H1 (cell line): Measurements from ENCODE around the gene ACOT7. TPM values are rescaled to one million over a fixed set of nuclear protein-coding genes. Genes with fewer than 3 reads are reported as not detected.

ENCODE experiments used
- CTCF ChIA-PET: fragments of 300-600 bp; sonication (Branson Sonifier 250); formaldehyde crosslinking; loops from one replicate; lab custom pipeline; 2021; ENCODE audit not compliant: partially characterized antibody; lab: Charles Lee
- POLR2A ChIA-PET: fragments of 300-600 bp; sonication (Branson Sonifier 250); formaldehyde crosslinking; loops from one replicate; lab custom pipeline; 2021; ENCODE audit warnings: inconsistent platforms; ENCODE audit not compliant: partially characterized antibody; lab: Charles Lee
- DNase-seq, 2 experiments: peaks; one replicate each; pipeline versions ENCODE4 v3.0.0 to v3.0.0-alpha.2; 2010 to 2022; ENCODE audit warnings: low spot score in 2 of 2, low read depth in 1 of 2, mixed read lengths in 1 of 2
- FAIRE-seq: peaks from 2 replicates; lab custom pipeline; 2011; peaks lifted over from hg19 to GRCh38; lab: Jason Lieb, UNC
- H2AFZ ChIP-seq: 2 replicates; pipeline ENCODE4 v1.8.1; 2012; ENCODE audit warnings: low read length, inconsistent platforms
- H2AK5ac ChIP-seq: 2 replicates; pipeline ENCODE4 v1.6.1; 2013; ENCODE audit warnings: low read depth, low read length
- H2BK120ac ChIP-seq: replicated peaks from 2 replicates; pipeline ENCODE3; 2013; ENCODE audit warnings: low read depth, low read length, inconsistent platforms
- H2BK12ac ChIP-seq: 2 replicates; pipeline ENCODE4 v1.6.1; 2013; ENCODE audit warnings: low read depth, low read length
- H2BK15ac ChIP-seq: 2 replicates; pipeline ENCODE4 v1.6.1; 2013; ENCODE audit warnings: low read length
- H2BK20ac ChIP-seq: 2 replicates; pipeline ENCODE4 v1.6.1; 2013; ENCODE audit warnings: low read length
- H2BK5ac ChIP-seq: 2 replicates; pipeline ENCODE4 v1.6.1; 2013; ENCODE audit warnings: low read depth, low read length
- H3K14ac ChIP-seq: 2 replicates; pipeline ENCODE4 v1.6.1; 2013; ENCODE audit warnings: inconsistent platforms; ENCODE audit not compliant: insufficient read length
- H3K18ac ChIP-seq: 2 replicates; pipeline ENCODE4 v1.6.1; 2013; ENCODE audit warnings: low read length; ENCODE audit errors: extremely low read depth
- H3K23ac ChIP-seq: 2 replicates; pipeline ENCODE4 v1.6.1; 2013; ENCODE audit warnings: inconsistent platforms; ENCODE audit not compliant: insufficient read length
- H3K23me2 ChIP-seq: 2 replicates; pipeline ENCODE4 v1.6.1; 2013; ENCODE audit warnings: low read depth, low read length
- H3K27ac ChIP-seq: 2 replicates; pipeline ENCODE4 v1.6.1; 2011; ENCODE audit warnings: low read depth, low read length, inconsistent platforms
- H3K27me3 ChIP-seq, 4 experiments: replicated peaks in 1 of 4; 1 replicate in 1 of 4; 2 replicates in 3 of 4; pipeline versions ENCODE4 v1.6.1 to v1.8.1; 2011 to 2013; ENCODE audit warnings: low read length in 3 of 4, mild to moderate bottlenecking in 3 of 4, inconsistent platforms in 2 of 4, mixed read lengths in 2 of 4, moderate library complexity in 1 of 4; ENCODE audit not compliant: control insufficient read depth in 3 of 4, insufficient read depth in 3 of 4; ENCODE audit errors: extremely low read depth in 1 of 4
- H3K36me3 ChIP-seq, 4 experiments: 2 replicates each; pipeline versions ENCODE4 v1.6.1 to v1.8.1; 2011 to 2013; ENCODE audit warnings: mild to moderate bottlenecking in 4 of 4, low read length in 3 of 4, moderate library complexity in 2 of 4, control low read depth in 1 of 4, inconsistent platforms in 1 of 4; ENCODE audit not compliant: insufficient read depth in 4 of 4, control insufficient read depth in 2 of 4
- H3K4ac ChIP-seq: replicated peaks from 2 replicates; pipeline ENCODE3; 2013; ENCODE audit warnings: low read length, low read depth, mixed read lengths, inconsistent platforms; ENCODE audit not compliant: insufficient read length
- H3K4me1 ChIP-seq, 4 experiments: replicated peaks in 1 of 4; 1 replicate in 1 of 4; 2 replicates in 3 of 4; pipeline versions ENCODE4 v1.6.1 to v1.8.1; 2011 to 2013; ENCODE audit warnings: low read length in 3 of 4, inconsistent platforms in 2 of 4, mixed read lengths in 1 of 4; ENCODE audit not compliant: insufficient read depth in 4 of 4, control insufficient read depth in 3 of 4
- H3K4me2 ChIP-seq, 2 experiments: 2 replicates each; pipeline versions ENCODE4 v1.6.1 to v1.8.1; 2011 to 2013; ENCODE audit warnings: low read depth in 2 of 2, low read length in 2 of 2, control low read depth in 1 of 2, inconsistent platforms in 1 of 2, mild to moderate bottlenecking in 1 of 2; ENCODE audit not compliant: insufficient read depth in 1 of 2
- H3K4me3 ChIP-seq, 4 experiments: fragments of 200-600, 300-600 bp in 1 of 4; sonication (generic), shearing (Covaris generic), sonication (Bioruptor Twin) in 1 of 4; 2 replicates each; pipeline versions ENCODE4 v1.5.1 to v1.8.1; 2011 to 2016; ENCODE audit warnings: low read length in 4 of 4, low read depth in 3 of 4, control low read depth in 2 of 4, inconsistent platforms in 2 of 4, mild to moderate bottlenecking in 2 of 4, mixed read lengths in 1 of 4, moderate library complexity in 1 of 4; ENCODE audit not compliant: insufficient read depth in 2 of 4; ENCODE audit errors: extremely low read depth in 1 of 4
- H3K56ac ChIP-seq: replicated peaks from 2 replicates; pipeline ENCODE3; 2013; ENCODE audit warnings: low read depth, mild to moderate bottlenecking, mixed read lengths, low read length, inconsistent platforms; ENCODE audit not compliant: insufficient read length
- H3K79me1 ChIP-seq: 2 replicates; pipeline ENCODE4 v1.6.1; 2013; ENCODE audit warnings: low read depth, low read length, control low read depth
- H3K79me2 ChIP-seq, 2 experiments: 2 replicates each; pipeline versions ENCODE4 v1.6.1 to v1.8.1; 2012 to 2013; ENCODE audit warnings: low read length in 2 of 2, mild to moderate bottlenecking in 2 of 2, inconsistent platforms in 1 of 2; ENCODE audit not compliant: insufficient read depth in 2 of 2, control insufficient read depth in 1 of 2
- H3K9ac ChIP-seq, 4 experiments: replicated peaks in 1 of 4; 1 replicate in 1 of 4; 2 replicates in 3 of 4; pipeline versions ENCODE4 v1.6.1 to v1.8.1; 2011 to 2013; ENCODE audit warnings: low read depth in 3 of 4, low read length in 3 of 4, control low read depth in 2 of 4, mild to moderate bottlenecking in 2 of 4, moderate library complexity in 2 of 4, inconsistent platforms in 1 of 4; ENCODE audit errors: extremely low read depth in 1 of 4
- H3K9me3 ChIP-seq, 2 experiments: 2 replicates each; pipeline versions ENCODE4 v1.6.1 to v1.8.1; 2012 to 2013; ENCODE audit warnings: mild to moderate bottlenecking in 2 of 2, moderate library complexity in 2 of 2, control low read depth in 1 of 2, inconsistent platforms in 1 of 2, low read depth in 1 of 2, low read length in 1 of 2, mixed read lengths in 1 of 2; ENCODE audit not compliant: insufficient read depth in 2 of 2
- H4K20me1 ChIP-seq, 2 experiments: replicated peaks in 1 of 2; 2 replicates each; pipeline versions ENCODE3 to v1.8.1; 2011 to 2013; ENCODE audit warnings: inconsistent platforms in 2 of 2, low read length in 2 of 2, mild to moderate bottlenecking in 1 of 2; ENCODE audit not compliant: insufficient read depth in 2 of 2, control insufficient read depth in 1 of 2
- H4K5ac ChIP-seq: 2 replicates; pipeline ENCODE4 v1.6.1; 2013; ENCODE audit warnings: low read length, low read depth, mixed read lengths, inconsistent platforms; ENCODE audit not compliant: insufficient read length
- H4K8ac ChIP-seq: 2 replicates; pipeline ENCODE4 v1.8.0; 2013; ENCODE audit warnings: mild to moderate bottlenecking, moderate library complexity, low read length, inconsistent platforms; ENCODE audit not compliant: insufficient read depth; ENCODE audit errors: extremely low read depth
- H4K91ac ChIP-seq: replicated peaks from 2 replicates; pipeline ENCODE3; 2013; ENCODE audit warnings: low read length, mixed read lengths, inconsistent platforms; ENCODE audit not compliant: insufficient read length
- ATF2 ChIP-seq: IDR thresholded peaks from 2 replicates; pipeline ENCODE4 v1.6.1; 2012; ENCODE audit warnings: low read length, inconsistent platforms
- CTCF ChIP-seq, 3 experiments: IDR thresholded peaks; 1 replicate in 2 of 3; 2 replicates in 1 of 3; pipeline versions ENCODE4 v1.5.1 to v1.6.1; 2011; ENCODE audit warnings: low read length in 3 of 3, mild to moderate bottlenecking in 3 of 3, inconsistent platforms in 2 of 3, low read depth in 1 of 3, moderate library complexity in 1 of 3; ENCODE audit not compliant: insufficient read depth in 1 of 3; ENCODE audit errors: control extremely low read depth in 1 of 3
- EZH2 ChIP-seq: fragments of 200-600 bp; sonication (generic); IDR thresholded peaks from 2 replicates; pipeline ENCODE4 v1.7.1; 2012; ENCODE audit warnings: low read depth, mild to moderate bottlenecking, moderate library complexity, low read length, inconsistent platforms; ENCODE audit not compliant: severe bottlenecking
- MAFK ChIP-seq: IDR thresholded peaks from 2 replicates; pipeline ENCODE4 v1.6.1; 2012; ENCODE audit warnings: low read depth, mild to moderate bottlenecking, improper control_type of control experiment, low read length
- NANOG ChIP-seq: IDR thresholded peaks from 2 replicates; pipeline ENCODE4 v1.6.1; 2011; ENCODE audit warnings: low read length, low read depth, mild to moderate bottlenecking, inconsistent platforms; ENCODE audit not compliant: insufficient read depth, poor library complexity, severe bottlenecking
- SIRT6 ChIP-seq: IDR thresholded peaks from one replicate; pipeline ENCODE4 v1.7.1; 2012; ENCODE audit warnings: low read length, inconsistent platforms
- SP1 ChIP-seq: IDR thresholded peaks from 2 replicates; pipeline ENCODE4 v1.6.1; 2011; ENCODE audit warnings: low read depth, low read length
- SRF ChIP-seq: IDR thresholded peaks from 2 replicates; pipeline ENCODE4 v1.6.1; 2011; ENCODE audit warnings: mild to moderate bottlenecking, low read depth, low read length, moderate library complexity
- TAF7 ChIP-seq: optimal IDR thresholded peaks from 2 replicates; pipeline ENCODE3; 2011; ENCODE audit warnings: low read depth, mild to moderate bottlenecking, inconsistent platforms, low read length, moderate library complexity, borderline replicate concordance
- TEAD4 ChIP-seq: IDR thresholded peaks from 2 replicates; pipeline ENCODE4 v1.6.1; 2012; ENCODE audit warnings: low read depth, low read length, inconsistent platforms, mixed read lengths
- polyA plus RNA-seq, 7 experiments: library from polyadenylated mRNA; depleted of rRNA in 3 of 7; stranded (reverse) in 5 of 7; unstranded in 2 of 7; fragments of >200 nt in 5 of 7; fragments of 200-250 nt in 2 of 7; gene quantifications; 1 replicate in 5 of 7; 2 replicates in 1 of 7; 4 replicates in 1 of 7; pipeline versions ENCODE4 v1.2.1 to v1.2.3, GENCODE V29; 2011 to 2013; ENCODE audit warnings: missing spikeins in 2 of 7, mixed read lengths in 2 of 7
- total RNA-seq: library from RNA; stranded (reverse); fragmentation: NEBNext Ultra II Directional; extraction: Animal tissue kit (Norgen Biotek cat#: 25700); gene quantifications from 2 replicates; pipeline ENCODE4 v1.2.1, GENCODE V29; 2021

Gene ACOT7
- total and polyA plus RNA-seq, 2 of the 8 experiments (the other 6 are each of a cell fraction or from before 2014, with no cell fraction given) = 151 to 214 TPM

- ChIA-PET POLR2A (interaction anchor here (5.8 kb wide), 1 partner anchor 12 kb away, joined by 26 read pairs; no protein-coding TSS in a partner anchor), CTCF (interaction anchor here (0.6 to 58.4 kb wide), 6 partner anchors 9 to 140 kb away, joined by 3 to 1769 read pairs (median 12); no protein-coding TSS in a partner anchor)
- Histone ChIP-seq H2AFZ (no peak overlapping the region), H3K27ac (no peak overlapping the region), H3K79me1 (peaks cover 4% of the 10 kb centered on the region), H4K5ac (no peak overlapping the region), H3K36me3 (no peaks in the 10 kb centered on the region), H2BK12ac (no peak overlapping the region), H4K20me1 (peaks cover 2 to 4% of the 10 kb centered on the region in 2 experiments), H2BK120ac (no peak overlapping the region), H3K79me2 (peaks cover 0 to 8% of the 10 kb centered on the region in 2 experiments; a peak in 3 of 4 replicates), H2BK15ac (0 out of 2 replicates have a peak overlapping the region, but pooled peaks have one; percentile 25), H4K8ac (no peak overlapping the region), H3K14ac (no peak overlapping the region), H3K9ac (no peak overlapping the region), H3K4me2 (no peak overlapping the region), H3K23ac (no peak overlapping the region), H3K56ac (no peak overlapping the region), H3K18ac (no peak overlapping the region), H3K23me2 (peaks cover 3% of the 10 kb centered on the region; the same call in 1 of the 2 replicates), H2BK5ac (no peak overlapping the region), H2AK5ac (no peak overlapping the region), H3K4ac (no peak overlapping the region), H2BK20ac (no peak overlapping the region), H4K91ac (no peak overlapping the region), H3K27me3 (peaks cover 0 to 3% (median 0%) of the 10 kb centered on the region in 4 experiments; a peak in 3 of 7 replicates), H3K4me3 (no peak overlapping the region), H3K4me1 (peaks cover 0 to 9% (median 8%) of the 10 kb centered on the region in 4 experiments; a peak in 5 of 7 replicates), H3K9me3 (no peaks in the 10 kb centered on the region; a peak in 1 of 4 replicates)
- FAIRE-seq (no peak), DNase-seq (no peak)
- TF ChIP-seq SIRT6 (no peak), MAFK (no peak), CTCF (IDR thresholded peaks at IDR 0.05; ENCODE audit: control extremely low read depth in 1 of 3, insufficient read depth in 1 of 3, low read depth in 1 of 3, low read length in 3 of 3) (0 out of 4 replicates have a peak, but pooled peaks of 1 of the 3 experiments have one; percentile 15), TEAD4 (no peak), TAF7 (no peak), SRF (0 out of 2 replicates have a peak, but pooled peaks have one; percentile 4), ATF2 (no peak), NANOG (no peak), EZH2 (no peak), SP1 (no peak)
These were observed 3.4 kb upstream of the ACOT7 start for GRCh38 chr1:6396998-6397397.
